PC-9 (cell line): ENCODE data around the gene PRSS23. TPM values are rescaled to one million over a fixed set of nuclear protein-coding genes. Genes with fewer than 3 reads are reported as not detected.

Source experiments
- BruUV-seq: library from RNA; stranded (reverse); fragments of 400-500 nt; replicated peaks from 2 replicates; lab custom pipeline; 2021; lab: Mats Ljungman, UMichigan
- CTCF ChIA-PET: fragments of 300-600 bp; sonication (Branson Sonifier 250); formaldehyde crosslinking; loops from one replicate; lab custom pipeline; 2022; ENCODE audit warnings: antibody characterized with exemption; lab: Charles Lee
- POLR2A ChIA-PET: fragments of 300-600 bp; sonication (Branson Sonifier 250); formaldehyde crosslinking; loops from one replicate; lab custom pipeline; 2022; ENCODE audit warnings: antibody characterized with exemption; ENCODE audit not compliant: unreplicated experiment; lab: Charles Lee
- DNase-seq, 2 experiments: peaks; one replicate each; pipeline versions ENCODE4 v3.0.0 to v3.0.0-alpha.2; 2015 to 2022; ENCODE audit warnings: mixed read lengths in 1 of 2
- H2AFZ ChIP-seq: fragments of 200-600 bp; sonication (generic); 2 replicates; pipeline ENCODE4 v1.8.1; 2017; ENCODE audit warnings: antibody characterized with exemption
- H3F3A ChIP-seq: fragments of 200-600 bp; sonication (generic); 2 replicates; pipeline ENCODE4 v1.8.1; 2017; ENCODE audit warnings: antibody characterized with exemption, mild to moderate bottlenecking, low read depth; ENCODE audit not compliant: insufficient read depth
- H3K27ac ChIP-seq: fragments of 200-600 bp; sonication (generic); 2 replicates; pipeline ENCODE4 v1.6.1; 2016; ENCODE audit warnings: mixed run types
- H3K27me3 ChIP-seq: fragments of 200-600 bp; sonication (generic); 2 replicates; pipeline ENCODE4 v1.6.1; 2016; ENCODE audit warnings: low read depth, mixed run types; ENCODE audit not compliant: insufficient read depth
- H3K36me3 ChIP-seq: fragments of 200-600 bp; sonication (generic); 2 replicates; pipeline ENCODE4 v1.6.1; 2016; ENCODE audit warnings: low read depth, mixed run types
- H3K4me1 ChIP-seq: fragments of 200-600 bp; sonication (generic); replicated peaks from 2 replicates; pipeline ENCODE4 v1.6.1; 2016; ENCODE audit warnings: mixed run types; ENCODE audit not compliant: insufficient read depth
- H3K4me2 ChIP-seq: fragments of 200-600 bp; sonication (generic); 2 replicates; pipeline ENCODE4 v1.6.1; 2017; ENCODE audit warnings: mixed run types
- H3K4me3 ChIP-seq: fragments of 200-600 bp; sonication (generic); 2 replicates; pipeline ENCODE4 v1.6.1; 2016; ENCODE audit warnings: mixed run types
- H3K79me2 ChIP-seq: fragments of 200-600 bp; sonication (generic); 2 replicates; pipeline ENCODE4 v1.6.1; 2017; ENCODE audit warnings: low read depth, mixed run types
- H3K9me2 ChIP-seq: fragments of 200-600 bp; sonication (generic); 2 replicates; pipeline ENCODE4 v1.8.1; 2017; ENCODE audit warnings: mild to moderate bottlenecking; ENCODE audit not compliant: insufficient read depth
- H3K9me3 ChIP-seq: fragments of 200-600 bp; sonication (generic); 2 replicates; pipeline ENCODE4 v1.8.1; 2016; ENCODE audit warnings: low read depth; ENCODE audit not compliant: insufficient read depth
- H4K20me1 ChIP-seq: fragments of 200-600 bp; sonication (generic); 2 replicates; pipeline ENCODE4 v1.8.1; 2017; ENCODE audit not compliant: insufficient read depth
- CTCF ChIP-seq: fragments of 200-600 bp; sonication (generic); conservative IDR thresholded peaks from 2 replicates; pipeline ENCODE4 v1.6.1; 2017; ENCODE audit warnings: mixed run types, antibody characterized with exemption, mild to moderate bottlenecking, moderate library complexity
- EZH2 ChIP-seq: fragments of 200-600 bp; sonication (generic); IDR thresholded peaks from 2 replicates; pipeline ENCODE4 v1.8.0; 2017; ENCODE audit warnings: antibody characterized with exemption, low read depth
- intact Hi-C: fragments of 100-400 bp; cut with micrococcal nuclease; formaldehyde crosslinking; loops from one replicate; pipeline ENCODE4 v1.10.0; 2022; ENCODE audit not compliant: unreplicated experiment
- total RNA-seq: library from RNA; stranded (reverse); gene quantifications from 2 replicates; pipeline ENCODE4 v1.2.3, GENCODE V29; 2021

The PRSS23 gene
- total RNA-seq, 1 experiment from 2014 or later = 235 TPM

GRCh38 chr11:86807360-86807759 lies 7.0 kb downstream of the PRSS23 start:
- H3F3A ChIP-seq = peaks cover 45% of the 10 kb centered on the region
- H3K4me2 ChIP-seq = no peak overlapping the region
- no peaks in the 10 kb centered on the region for H4K20me1 ChIP-seq
- no peaks in the 10 kb centered on the region for H3K9me3 ChIP-seq
- no TSS peak for BruUV-seq
- H3K4me3 ChIP-seq = no peak overlapping the region
- peaks cover 42% of the 10 kb centered on the region for H3K36me3 ChIP-seq
- peaks cover 39% of the 10 kb centered on the region for H3K4me1 ChIP-seq
- no peaks in the 10 kb centered on the region for H3K27me3 ChIP-seq
- POLR2A ChIA-PET = no interaction called here
- DNase-seq = no peak
- intact Hi-C loops = no loop called here
- TF ChIP-seq CTCF (no peak), EZH2 (no peak)
- no peak overlapping the region for H3K27ac ChIP-seq
- H3K9me2 ChIP-seq = no peaks in the 10 kb centered on the region; the same call in 1 of the 2 replicates
- H3K79me2 ChIP-seq = peaks cover 47% of the 10 kb centered on the region
- no peak overlapping the region for H2AFZ ChIP-seq
- CTCF ChIA-PET = no interaction called here

- BruUV-seq = no TSS peak
- TF ChIP-seq CTCF = no peak
- TF ChIP-seq EZH2 = no peak
- H3K9me2 ChIP-seq = no peaks in the 10 kb centered on the region; the same call in 1 of the 2 replicates
- intact Hi-C loops = no loop called here
- DNase-seq = no peak
- no peaks in the 10 kb centered on the region for H3K27me3 ChIP-seq
- no peak overlapping the region for H3K27ac ChIP-seq
- ChIA-PET CTCF (no interaction called here), POLR2A (no interaction called here)
- H3K4me1 ChIP-seq = peaks cover 17% of the 10 kb centered on the region
- H2AFZ ChIP-seq = no peak overlapping the region
- H3K4me2 ChIP-seq = no peak overlapping the region
- H3K36me3 ChIP-seq = peaks cover 41% of the 10 kb centered on the region
- no peaks in the 10 kb centered on the region for H3K9me3 ChIP-seq
- H3K4me3 ChIP-seq = no peak overlapping the region
- H3K79me2 ChIP-seq = peaks cover 33% of the 10 kb centered on the region
- no peaks in the 10 kb centered on the region for H4K20me1 ChIP-seq
- H3F3A ChIP-seq = peaks cover 30% of the 10 kb centered on the region; the same call in 1 of the 2 replicates
Measured at GRCh38 chr11:86809561-86809960, 9.2 kb downstream of the PRSS23 start.

- Histone ChIP-seq H3K27me3 (no peaks in the 10 kb centered on the region), H3K9me3 (no peaks in the 10 kb centered on the region), H3K4me1 (peaks cover 17% of the 10 kb centered on the region), H3K79me2 (peaks cover 25% of the 10 kb centered on the region), H3K4me2 (no peak overlapping the region), H4K20me1 (no peaks in the 10 kb centered on the region), H2AFZ (no peak overlapping the region), H3F3A (peaks cover 30% of the 10 kb centered on the region; the same call in 1 of the 2 replicates), H3K27ac (no peak overlapping the region), H3K9me2 (no peaks in the 10 kb centered on the region), H3K36me3 (peaks cover 34% of the 10 kb centered on the region), H3K4me3 (no peak overlapping the region)
- ChIA-PET POLR2A (no interaction called here), CTCF (no interaction called here)
- no peak for TF ChIP-seq EZH2
- no peak for TF ChIP-seq CTCF
- BruUV-seq = no TSS peak
- intact Hi-C loops = loop anchor here (10.0 kb wide), 1 partner anchor 955 kb away; the partner anchor contains the start of gene CCDC83
- no peak for DNase-seq
Measured at GRCh38 chr11:86810288-86810687, 9.9 kb downstream of the PRSS23 start.
